KMS-11 (cell line): ENCODE measurements around the gene NUDT14.

ENCODE experiments used
- H2AFZ ChIP-seq: fragments of 200-600 bp; sonication (generic); 2 replicates; pipeline ENCODE4 v1.6.1; 2016; ENCODE audit warnings: antibody characterized with exemption, mixed run types, low read depth
- H3K27ac ChIP-seq: fragments of 200-600 bp; sonication (generic); 2 replicates; pipeline ENCODE4 v1.6.1; 2016; ENCODE audit warnings: mild to moderate bottlenecking, mixed run types
- H3K27me3 ChIP-seq: fragments of 200-600 bp; sonication (generic); 2 replicates; pipeline ENCODE4 v1.6.1; 2017; ENCODE audit warnings: mild to moderate bottlenecking, low read depth, mixed run types, moderate library complexity; ENCODE audit not compliant: insufficient read depth
- H3K36me3 ChIP-seq: fragments of 200-600 bp; sonication (generic); 2 replicates; pipeline ENCODE4 v1.6.1; 2017; ENCODE audit warnings: mild to moderate bottlenecking, mixed run types; ENCODE audit not compliant: insufficient read depth
- H3K4me1 ChIP-seq: fragments of 200-600 bp; sonication (generic); 2 replicates; pipeline ENCODE4 v1.6.1; 2016; ENCODE audit warnings: mild to moderate bottlenecking, low read depth, mixed run types; ENCODE audit not compliant: poor library complexity, severe bottlenecking
- H3K4me2 ChIP-seq: fragments of 200-600 bp; sonication (generic); 2 replicates; pipeline ENCODE4 v1.7.0; 2016; ENCODE audit warnings: mild to moderate bottlenecking, mixed run types
- H3K4me3 ChIP-seq: fragments of 200-600 bp; sonication (generic); IDR thresholded peaks from 2 replicates; pipeline ENCODE4 v1.6.1; 2017; ENCODE audit warnings: low read depth, low read length, mixed read lengths; ENCODE audit not compliant: insufficient read depth
- H3K79me2 ChIP-seq: fragments of 200-600 bp; sonication (generic); 2 replicates; pipeline ENCODE4 v1.6.1; 2016; ENCODE audit warnings: low read depth, mixed run types; ENCODE audit not compliant: insufficient read depth
- H3K9ac ChIP-seq: fragments of 200-600 bp; sonication (generic); 2 replicates; pipeline ENCODE4 v1.6.1; 2016; ENCODE audit warnings: mild to moderate bottlenecking, mixed run types
- H4K20me1 ChIP-seq: fragments of 200-600 bp; sonication (generic); 2 replicates; pipeline ENCODE4 v1.6.1; 2016; ENCODE audit warnings: mild to moderate bottlenecking, mixed run types; ENCODE audit not compliant: insufficient read depth
- TF ChIP-seq, protein P1 (sequence below): fragments of 200-600 bp; sonication (generic); conservative IDR thresholded peaks from 2 replicates; pipeline ENCODE4 v1.6.1; 2017; ENCODE audit warnings: low read depth, mild to moderate bottlenecking, antibody characterized with exemption, low read length, moderate library complexity, mixed read lengths

Gene NUDT14

GRCh38 chr14:105226198-105226597 lies 45.1 kb upstream of the NUDT14 start:
- Histone ChIP-seq H3K4me2 (no peak overlapping the region), H4K20me1 (no peaks in the 10 kb centered on the region), H3K36me3 (no peaks in the 10 kb centered on the region), H3K79me2 (no peaks in the 10 kb centered on the region), H2AFZ (no peak overlapping the region), H3K27ac (no peak overlapping the region), H3K4me1 (no peaks in the 10 kb centered on the region), H3K4me3 (no peak overlapping the region), H3K27me3 (no peaks in the 10 kb centered on the region), H3K9ac (no peak overlapping the region)
- TF ChIP-seq, protein P1, sequence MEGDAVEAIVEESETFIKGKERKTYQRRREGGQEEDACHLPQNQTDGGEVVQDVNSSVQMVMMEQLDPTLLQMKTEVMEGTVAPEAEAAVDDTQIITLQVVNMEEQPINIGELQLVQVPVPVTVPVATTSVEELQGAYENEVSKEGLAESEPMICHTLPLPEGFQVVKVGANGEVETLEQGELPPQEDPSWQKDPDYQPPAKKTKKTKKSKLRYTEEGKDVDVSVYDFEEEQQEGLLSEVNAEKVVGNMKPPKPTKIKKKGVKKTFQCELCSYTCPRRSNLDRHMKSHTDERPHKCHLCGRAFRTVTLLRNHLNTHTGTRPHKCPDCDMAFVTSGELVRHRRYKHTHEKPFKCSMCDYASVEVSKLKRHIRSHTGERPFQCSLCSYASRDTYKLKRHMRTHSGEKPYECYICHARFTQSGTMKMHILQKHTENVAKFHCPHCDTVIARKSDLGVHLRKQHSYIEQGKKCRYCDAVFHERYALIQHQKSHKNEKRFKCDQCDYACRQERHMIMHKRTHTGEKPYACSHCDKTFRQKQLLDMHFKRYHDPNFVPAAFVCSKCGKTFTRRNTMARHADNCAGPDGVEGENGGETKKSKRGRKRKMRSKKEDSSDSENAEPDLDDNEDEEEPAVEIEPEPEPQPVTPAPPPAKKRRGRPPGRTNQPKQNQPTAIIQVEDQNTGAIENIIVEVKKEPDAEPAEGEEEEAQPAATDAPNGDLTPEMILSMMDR: no peak

GRCh38 chr14:105224845-105225570 lies 43.9 kb upstream of the NUDT14 start:
- H3K27ac ChIP-seq: no peak overlapping the region
- H2AFZ ChIP-seq: no peak overlapping the region
- TF ChIP-seq, protein P1: no peak
- no peak overlapping the region for H3K4me2 ChIP-seq
- H3K36me3 ChIP-seq: no peaks in the 10 kb centered on the region
- no peaks in the 10 kb centered on the region for H3K79me2 ChIP-seq
- no peak overlapping the region for H3K9ac ChIP-seq
- H3K27me3 ChIP-seq: no peaks in the 10 kb centered on the region
- no peak overlapping the region for H3K4me3 ChIP-seq
- no peaks in the 10 kb centered on the region for H3K4me1 ChIP-seq
- no peaks in the 10 kb centered on the region for H4K20me1 ChIP-seq

DNA sequence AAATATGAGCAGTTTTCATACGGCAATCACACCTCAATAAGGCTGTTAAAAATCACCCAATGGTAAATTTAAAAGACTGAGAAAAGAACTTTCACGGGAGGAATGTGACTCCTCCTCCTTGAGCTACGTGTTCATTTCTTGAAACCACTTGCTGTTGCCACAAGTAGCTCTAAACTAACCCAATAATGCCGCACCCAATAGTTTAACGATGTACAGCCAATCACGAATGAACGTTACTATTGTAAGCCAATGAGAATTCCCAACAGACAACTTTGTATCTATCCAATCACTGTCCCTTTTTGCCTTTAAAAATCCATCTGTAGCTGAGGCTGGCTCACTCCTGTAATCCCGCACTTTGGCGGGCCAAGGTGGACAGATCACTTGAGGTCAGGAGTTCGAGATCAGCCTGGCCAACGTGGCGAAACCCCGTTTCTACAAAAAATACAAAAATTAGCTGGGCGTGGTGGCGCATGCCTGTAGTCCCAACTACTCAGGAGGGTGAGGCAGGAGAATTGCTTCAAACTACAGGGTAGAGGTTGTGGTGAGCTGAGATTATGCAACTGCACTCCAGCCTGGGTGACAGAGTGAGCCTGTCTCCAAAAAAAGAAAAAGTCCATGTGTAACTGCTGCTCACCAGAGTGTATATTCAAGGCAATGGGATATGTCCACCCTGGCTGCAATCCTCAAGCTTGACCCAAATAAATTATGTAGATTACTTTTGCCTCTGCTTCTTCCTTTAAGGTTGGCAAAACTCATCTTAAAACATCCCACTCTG lies 42.8 kb upstream of the NUDT14 start:
- Histone ChIP-seq H3K36me3 (no peaks in the 10 kb centered on the region), H3K9ac (no peak overlapping the region), H3K4me2 (no peak overlapping the region), H4K20me1 (no peaks in the 10 kb centered on the region), H3K4me1 (no peaks in the 10 kb centered on the region), H3K27ac (no peak overlapping the region), H2AFZ (no peak overlapping the region), H3K79me2 (no peaks in the 10 kb centered on the region), H3K4me3 (no peak overlapping the region), H3K27me3 (no peaks in the 10 kb centered on the region)
- TF ChIP-seq, protein P1: no peak

- Histone ChIP-seq H3K4me2 (no peak overlapping the region), H3K9ac (no peak overlapping the region), H3K4me1 (no peaks in the 10 kb centered on the region), H3K4me3 (no peak overlapping the region), H4K20me1 (no peaks in the 10 kb centered on the region), H3K27me3 (no peaks in the 10 kb centered on the region), H3K27ac (no peak overlapping the region), H3K36me3 (no peaks in the 10 kb centered on the region), H2AFZ (no peak overlapping the region), H3K79me2 (no peaks in the 10 kb centered on the region)
- TF ChIP-seq, protein P1: no peak
Measured at GRCh38 chr14:105223260-105223659, 42.1 kb upstream of the NUDT14 start.
